Choroid plexus epithelial cell (primary cell): ENCODE results near the gene TEPSIN.

Experiments used
- DNase-seq: peaks from one replicate; pipeline ENCODE4 v3.0.0-alpha.2; 2010; ENCODE audit warnings: low read depth
- H3K4me3 ChIP-seq: 2 replicates; pipeline ENCODE4 v1.5.1; 2011; ENCODE audit warnings: low read depth, mild to moderate bottlenecking, control low read depth, low read length, moderate library complexity
- TF ChIP-seq, protein P1 (sequence below): conservative IDR thresholded peaks from 2 replicates; pipeline ENCODE4 v1.5.1; 2011; ENCODE audit warnings: low read depth, mild to moderate bottlenecking, control low read depth, inconsistent platforms, low read length, moderate library complexity

The TEPSIN gene

DNA sequence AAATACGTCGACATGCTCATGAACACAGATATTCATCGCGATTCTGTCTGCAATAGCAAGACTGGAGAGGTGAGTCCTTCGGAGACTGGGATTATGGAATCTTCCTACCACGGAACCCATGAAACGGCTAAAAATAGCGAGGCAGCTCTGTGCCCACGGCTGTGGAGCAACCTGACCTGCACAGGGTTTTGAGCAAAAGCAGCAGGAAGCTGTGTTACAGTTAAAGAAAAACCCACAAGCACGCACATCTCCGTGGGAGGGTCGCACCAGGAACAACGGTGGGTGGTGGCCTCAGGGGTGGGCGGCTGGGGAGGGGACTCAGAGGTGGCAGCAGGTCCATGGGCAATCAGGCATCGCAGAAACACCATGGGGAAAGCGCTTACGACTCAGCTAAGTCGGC lies 31.4 kb upstream of the TEPSIN start:
- H3K4me3 ChIP-seq: no peak overlapping the region

DNA sequence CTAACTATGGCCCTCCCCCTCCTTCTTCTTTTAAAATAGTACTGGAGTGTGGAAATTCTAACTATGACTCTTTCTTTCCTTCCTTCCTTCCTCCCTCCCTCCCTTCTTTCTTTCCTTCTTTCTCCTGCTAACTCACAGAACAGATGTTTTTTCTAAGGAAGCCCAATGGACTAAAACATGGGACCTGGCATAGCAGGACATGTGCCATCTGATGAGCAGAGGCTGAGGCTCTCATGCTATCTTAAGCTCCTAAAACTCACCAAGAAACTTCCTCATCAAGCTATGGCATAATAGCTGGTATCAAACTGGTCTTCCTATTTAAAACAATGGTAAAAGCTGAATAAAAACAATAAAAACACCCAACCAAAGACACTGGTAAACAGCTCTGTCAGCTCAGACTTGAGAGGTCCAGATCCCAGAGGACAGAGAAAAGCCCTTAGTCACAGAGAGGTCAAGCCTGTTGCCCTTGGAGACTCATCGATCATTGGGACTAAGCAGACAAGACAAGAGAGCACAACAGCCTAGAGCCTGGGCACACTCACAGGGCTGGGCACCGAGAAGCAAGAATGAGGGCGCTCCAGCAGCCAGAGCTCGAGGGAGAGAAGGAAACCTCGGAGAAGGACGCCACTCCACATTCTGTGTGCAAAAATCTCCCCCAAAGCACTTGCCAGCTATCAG lies 28.7 kb upstream of the TEPSIN start:
- no peak for DNase-seq
- TF ChIP-seq, protein P1, sequence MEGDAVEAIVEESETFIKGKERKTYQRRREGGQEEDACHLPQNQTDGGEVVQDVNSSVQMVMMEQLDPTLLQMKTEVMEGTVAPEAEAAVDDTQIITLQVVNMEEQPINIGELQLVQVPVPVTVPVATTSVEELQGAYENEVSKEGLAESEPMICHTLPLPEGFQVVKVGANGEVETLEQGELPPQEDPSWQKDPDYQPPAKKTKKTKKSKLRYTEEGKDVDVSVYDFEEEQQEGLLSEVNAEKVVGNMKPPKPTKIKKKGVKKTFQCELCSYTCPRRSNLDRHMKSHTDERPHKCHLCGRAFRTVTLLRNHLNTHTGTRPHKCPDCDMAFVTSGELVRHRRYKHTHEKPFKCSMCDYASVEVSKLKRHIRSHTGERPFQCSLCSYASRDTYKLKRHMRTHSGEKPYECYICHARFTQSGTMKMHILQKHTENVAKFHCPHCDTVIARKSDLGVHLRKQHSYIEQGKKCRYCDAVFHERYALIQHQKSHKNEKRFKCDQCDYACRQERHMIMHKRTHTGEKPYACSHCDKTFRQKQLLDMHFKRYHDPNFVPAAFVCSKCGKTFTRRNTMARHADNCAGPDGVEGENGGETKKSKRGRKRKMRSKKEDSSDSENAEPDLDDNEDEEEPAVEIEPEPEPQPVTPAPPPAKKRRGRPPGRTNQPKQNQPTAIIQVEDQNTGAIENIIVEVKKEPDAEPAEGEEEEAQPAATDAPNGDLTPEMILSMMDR: no peak
- no peak overlapping the region for H3K4me3 ChIP-seq

More for the DNA sequence above, 31.4 kb upstream of the TEPSIN start:
- TF ChIP-seq, protein P1: no peak
- no peak for DNase-seq

DNA sequence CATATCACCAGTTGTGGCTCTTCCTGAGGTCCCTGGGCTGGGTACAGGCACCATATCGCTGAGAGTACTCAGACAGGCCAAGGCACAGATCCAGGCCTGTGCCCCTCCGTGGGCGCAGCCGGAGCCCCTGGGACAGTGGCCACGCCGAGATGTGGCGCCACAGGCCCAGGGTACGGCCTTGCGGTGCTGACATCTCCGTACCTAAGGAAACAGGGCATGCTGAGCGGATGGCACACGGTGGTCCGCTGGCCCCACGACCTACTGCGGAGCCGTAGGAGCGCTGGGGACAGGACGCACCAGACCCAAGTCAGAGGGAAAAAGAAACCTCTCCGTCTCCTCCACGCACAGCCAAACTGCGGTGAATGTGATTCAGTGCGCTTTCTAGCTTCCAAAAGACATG lies 26.7 kb upstream of the TEPSIN start:
- DNase-seq: no peak
- no peak overlapping the region for H3K4me3 ChIP-seq
- TF ChIP-seq, protein P1: no peak

DNA sequence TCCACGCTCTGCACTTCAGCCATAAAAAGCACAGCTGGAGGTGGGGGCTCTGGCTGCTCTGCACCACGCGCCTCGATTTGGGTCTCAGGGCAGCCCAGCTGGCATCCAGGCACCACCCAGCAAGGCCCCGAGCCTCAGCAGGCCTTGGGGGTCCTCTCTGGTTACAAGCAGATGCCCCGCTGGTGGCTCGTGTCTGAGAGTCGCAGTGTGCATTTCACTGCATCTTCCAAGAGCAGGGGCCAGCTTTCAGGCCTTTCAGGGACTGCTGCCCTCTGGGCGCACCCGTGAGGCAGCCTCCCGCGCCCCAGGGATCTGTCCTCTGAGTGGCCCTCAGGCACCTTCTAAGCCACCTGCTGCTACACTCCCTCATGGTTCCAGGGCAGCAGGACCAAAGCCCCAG lies 25.8 kb upstream of the TEPSIN start:
- DNase-seq: no peak
- TF ChIP-seq, protein P1: no peak
- no peak overlapping the region for H3K4me3 ChIP-seq

GRCh38 chr17:81263371-81264181 lies 24.7 kb upstream of the TEPSIN start:
- H3K4me3 ChIP-seq: no peak overlapping the region
- DNase-seq: no peak
- TF ChIP-seq, protein P1: peak; percentile 5

GRCh38 chr17:81261582-81262336 lies 22.9 kb upstream of the TEPSIN start:
- TF ChIP-seq, protein P1: no peak
- no peak for DNase-seq
- no peak overlapping the region for H3K4me3 ChIP-seq
